Mucosa of descending colon (tissue), 3 donors: ENCODE data around the gene INPP5A. TPM values are rescaled to one million over a fixed set of nuclear protein-coding genes. Genes with fewer than 3 reads are reported as not detected.

ENCODE experiments used
- ATAC-seq: fragments of 200-7000 bp; cut with Tn5 transposase; one replicate; pipeline ENCODE4 v1.9.1; 2020; ENCODE audit warnings: mild to moderate bottlenecking, moderate library complexity
- DNase-seq, 3 donors: peaks; one replicate each; pipeline ENCODE4 v3.0.0-alpha.2; 2020
- H3K36me3 ChIP-seq: fragments of 200-600 bp; one replicate; pipeline ENCODE4 v1.8.0; 2021; ENCODE audit warnings: low read depth, mild to moderate bottlenecking
- H3K4me1 ChIP-seq: fragments of 200-600 bp; one replicate; pipeline ENCODE4 v1.8.0; 2021; ENCODE audit warnings: low read depth, mild to moderate bottlenecking
- H3K4me3 ChIP-seq: fragments of 200-600 bp; one replicate; pipeline ENCODE4 v1.8.0; 2021; ENCODE audit warnings: mild to moderate bottlenecking
- H3K9me3 ChIP-seq: fragments of 200-600 bp; one replicate; pipeline ENCODE4 v1.8.0; 2021; ENCODE audit warnings: mild to moderate bottlenecking
- intact Hi-C, 2 donors: fragments of 100-400 bp; cut with DNase I in 1 of 2; cut with micrococcal nuclease in 1 of 2; formaldehyde crosslinking; loops; one replicate each; pipeline versions ENCODE4 v1.11.0 to v1.11.1; 2022; cut with DNase I, micrococcal nuclease
- total RNA-seq, 3 donors: library from RNA; stranded (reverse); fragmentation: NEBNext Ultra II Directional in 2 of 3; extraction: Animal tissue kit (Norgen Biotek cat#: 25700) in 2 of 3; gene quantifications; one replicate each; pipeline versions ENCODE4 v1.2.1 to v1.2.4, GENCODE V29; 2021 to 2023
- TF ChIP-seq, protein P1 (sequence below): fragments of 200-600 bp; IDR thresholded peaks from one replicate; pipeline ENCODE4 v1.8.0; 2022; ENCODE audit warnings: antibody characterized with exemption, mild to moderate bottlenecking
- donor health status: DM: no; HTN: no; CAD: no; lungs with moderate emphysema.
- donor health status: DM: no; HTN: no; CAD: no.
- donor health status: DM: no; HTN: yes; CAD: no.

Gene INPP5A
- total RNA-seq, 3 donors from 2014 or later = 31.7 to 92.8 (median 32.0) TPM

DNA sequence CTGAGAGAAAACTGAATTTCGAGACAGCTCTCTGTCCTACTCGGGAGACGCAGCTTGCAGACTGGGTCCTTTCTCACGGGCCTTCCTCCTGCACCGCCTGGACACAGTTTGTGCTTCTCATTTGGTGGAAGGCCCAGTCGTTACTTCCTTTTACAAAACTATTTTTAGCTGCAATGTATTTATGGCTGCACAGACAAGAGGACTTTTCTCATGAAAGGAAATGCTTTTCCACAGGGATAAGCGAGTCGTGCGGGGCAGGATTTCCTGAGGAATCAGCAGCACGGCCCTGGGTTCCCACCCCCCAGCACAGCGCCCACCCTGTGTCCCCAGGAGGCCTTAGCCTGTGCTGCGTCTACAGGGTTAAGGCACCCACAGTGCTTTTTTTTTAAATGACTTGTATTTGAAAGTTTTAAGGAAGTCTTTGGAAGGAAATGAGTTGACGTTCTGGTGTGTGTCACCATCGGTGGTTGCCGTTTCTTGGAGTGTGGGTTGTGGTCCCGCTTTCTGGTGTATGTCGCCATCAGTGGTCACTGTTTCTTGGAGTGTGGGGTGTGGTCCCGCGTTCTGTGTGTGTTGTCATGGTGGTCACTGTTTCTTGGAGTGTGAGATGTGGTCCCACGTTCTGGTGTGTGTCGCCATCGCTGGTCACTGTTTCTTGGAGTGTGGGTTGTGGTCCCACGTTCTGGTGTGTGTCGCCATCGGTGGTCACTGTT, 50.9 kb downstream of the INPP5A start:
- intact Hi-C loops = no loop called here
- Histone ChIP-seq H3K4me3 (no peak overlapping the region), H3K36me3 (no peaks in the 10 kb centered on the region), H3K4me1 (peaks cover 41% of the 10 kb centered on the region), H3K9me3 (no peaks in the 10 kb centered on the region)
- ATAC-seq (no peak), DNase-seq (no peak)
- TF ChIP-seq, protein P1, sequence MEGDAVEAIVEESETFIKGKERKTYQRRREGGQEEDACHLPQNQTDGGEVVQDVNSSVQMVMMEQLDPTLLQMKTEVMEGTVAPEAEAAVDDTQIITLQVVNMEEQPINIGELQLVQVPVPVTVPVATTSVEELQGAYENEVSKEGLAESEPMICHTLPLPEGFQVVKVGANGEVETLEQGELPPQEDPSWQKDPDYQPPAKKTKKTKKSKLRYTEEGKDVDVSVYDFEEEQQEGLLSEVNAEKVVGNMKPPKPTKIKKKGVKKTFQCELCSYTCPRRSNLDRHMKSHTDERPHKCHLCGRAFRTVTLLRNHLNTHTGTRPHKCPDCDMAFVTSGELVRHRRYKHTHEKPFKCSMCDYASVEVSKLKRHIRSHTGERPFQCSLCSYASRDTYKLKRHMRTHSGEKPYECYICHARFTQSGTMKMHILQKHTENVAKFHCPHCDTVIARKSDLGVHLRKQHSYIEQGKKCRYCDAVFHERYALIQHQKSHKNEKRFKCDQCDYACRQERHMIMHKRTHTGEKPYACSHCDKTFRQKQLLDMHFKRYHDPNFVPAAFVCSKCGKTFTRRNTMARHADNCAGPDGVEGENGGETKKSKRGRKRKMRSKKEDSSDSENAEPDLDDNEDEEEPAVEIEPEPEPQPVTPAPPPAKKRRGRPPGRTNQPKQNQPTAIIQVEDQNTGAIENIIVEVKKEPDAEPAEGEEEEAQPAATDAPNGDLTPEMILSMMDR = no peak

- Histone ChIP-seq H3K9me3 (no peaks in the 10 kb centered on the region), H3K4me1 (peaks cover 47% of the 10 kb centered on the region), H3K4me3 (no peak overlapping the region), H3K36me3 (no peaks in the 10 kb centered on the region)
- TF ChIP-seq, protein P1 = no peak
- no peak for ATAC-seq
- intact Hi-C loops = no loop called here
- DNase-seq = no peak
These were observed 51.4 kb downstream of the INPP5A start for GRCh38 chr10:132589015-132589414.

GRCh38 chr10:132589681-132590080, 52.1 kb downstream of the INPP5A start:
- TF ChIP-seq, protein P1 = no peak
- no peak for ATAC-seq
- Histone ChIP-seq H3K4me3 (no peak overlapping the region), H3K4me1 (peaks cover 51% of the 10 kb centered on the region), H3K36me3 (no peaks in the 10 kb centered on the region), H3K9me3 (no peaks in the 10 kb centered on the region)
- intact Hi-C loops = loop anchor here in 1 of 2 donors (10.0 kb wide), 1 partner anchor 55 kb away; the partner anchor contains the start of gene INPP5A
- DNase-seq = no peak

DNA sequence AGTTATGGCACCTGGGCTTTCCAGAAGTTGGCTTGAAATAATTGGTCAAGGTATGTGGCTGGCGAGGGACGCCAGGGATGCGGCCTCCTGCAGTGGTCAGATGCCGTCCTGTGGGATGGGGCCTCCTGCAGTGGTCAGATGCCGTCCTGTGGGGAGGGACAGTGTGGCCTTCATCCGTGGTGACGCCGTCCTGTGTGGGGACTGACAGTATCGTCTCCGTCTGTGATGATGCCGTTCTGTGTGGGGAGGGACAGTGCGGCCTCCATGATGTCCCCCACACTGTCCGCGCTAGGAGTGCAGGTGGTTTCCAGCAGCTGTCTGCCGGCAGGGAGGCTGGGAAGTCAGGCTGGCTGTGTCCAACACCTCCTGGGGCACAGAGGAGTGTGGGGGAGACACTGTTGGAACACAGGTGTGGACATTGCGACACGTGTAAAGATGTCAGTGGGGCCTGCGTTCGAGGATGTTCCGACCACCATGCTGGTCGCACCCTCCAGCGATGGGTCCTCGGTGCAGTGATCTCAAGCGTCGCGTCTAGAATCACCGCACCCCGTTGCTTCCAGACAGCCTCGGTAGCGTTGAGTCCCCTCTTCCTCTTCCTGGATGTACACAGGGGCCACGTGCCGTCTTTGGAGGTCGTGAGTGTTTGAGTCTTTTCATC, 52.6 kb downstream of the INPP5A start:
- H3K4me1 ChIP-seq = peaks cover 51% of the 10 kb centered on the region
- no peak for DNase-seq

GRCh38 chr10:132590752-132591121, 53.1 kb downstream of the INPP5A start:
- Histone ChIP-seq H3K4me3 (no peak overlapping the region), H3K4me1 (peaks cover 51% of the 10 kb centered on the region), H3K9me3 (no peaks in the 10 kb centered on the region), H3K36me3 (no peaks in the 10 kb centered on the region)
- no peak for ATAC-seq
- intact Hi-C loops = loop anchor here in 1 of 2 donors (10.0 kb wide), 1 partner anchor 56 kb away; the partner anchor contains the start of gene INPP5A
- no peak for DNase-seq
- TF ChIP-seq, protein P1 = no peak

More for the DNA sequence above, 52.6 kb downstream of the INPP5A start:
- no peaks in the 10 kb centered on the region for H3K9me3 ChIP-seq
- no peaks in the 10 kb centered on the region for H3K36me3 ChIP-seq
- H3K4me3 ChIP-seq = no peak overlapping the region
- TF ChIP-seq, protein P1 = no peak
- no peak for ATAC-seq
- intact Hi-C loops = loop anchor here in 1 of 2 donors (10.0 kb wide), 1 partner anchor 55 kb away; the partner anchor contains the start of gene INPP5A
